Keratinocyte (primary cell): Measurements from ENCODE around the gene TOR1B.

Source experiments
- CTCF ChIP-seq, 3 experiments: IDR thresholded peaks in 1 of 3; conservative IDR thresholded peaks in 1 of 3; optimal IDR thresholded peaks in 1 of 3; 2 replicates in 2 of 3; 3 replicates in 1 of 3; pipeline versions ENCODE3 to v1.5.1; 2011; ENCODE audit warnings: low read length in 3 of 3, mild to moderate bottlenecking in 3 of 3, moderate library complexity in 2 of 3, control low read depth in 1 of 3, inconsistent platforms in 1 of 3; ENCODE audit not compliant: insufficient read depth in 2 of 3; ENCODE audit errors: extremely low read depth in 1 of 3
- EZH2 ChIP-seq: IDR thresholded peaks from one replicate; pipeline ENCODE4 v1.6.1; 2012; ENCODE audit warnings: inconsistent platforms, mild to moderate bottlenecking, low read length, moderate library complexity

GRCh38 chr9:129761901-129762369, 41.0 kb upstream of the TOR1B start:
- no peak for TF ChIP-seq EZH2
- TF ChIP-seq CTCF (optimal IDR thresholded peaks at IDR 0.05 in 1 of 3, IDR thresholded peaks at IDR 0.05 in 1 of 3, conservative IDR thresholded peaks at IDR 0.05 in 1 of 3; ENCODE audit: extremely low read depth in 1 of 3, insufficient read depth in 2 of 3, low read length in 3 of 3) = no peak
